GM23248 (cell line): ENCODE measurements around the gene SMIM44.

Experiments
- EZH2 ChIP-seq: fragments of 200-600 bp; sonication (generic); IDR thresholded peaks from 2 replicates; pipeline ENCODE4 v1.6.1; 2018; ENCODE audit warnings: antibody characterized with exemption, mild to moderate bottlenecking; ENCODE audit not compliant: insufficient read depth, poor library complexity, severe bottlenecking
- EZH2phosphoT487 ChIP-seq: fragments of 200-600 bp; sonication (generic); IDR thresholded peaks from 2 replicates; pipeline ENCODE4 v1.6.1; 2018; ENCODE audit warnings: antibody characterized with exemption, moderate library complexity, mild to moderate bottlenecking, low read depth; ENCODE audit not compliant: insufficient read depth

DNA sequence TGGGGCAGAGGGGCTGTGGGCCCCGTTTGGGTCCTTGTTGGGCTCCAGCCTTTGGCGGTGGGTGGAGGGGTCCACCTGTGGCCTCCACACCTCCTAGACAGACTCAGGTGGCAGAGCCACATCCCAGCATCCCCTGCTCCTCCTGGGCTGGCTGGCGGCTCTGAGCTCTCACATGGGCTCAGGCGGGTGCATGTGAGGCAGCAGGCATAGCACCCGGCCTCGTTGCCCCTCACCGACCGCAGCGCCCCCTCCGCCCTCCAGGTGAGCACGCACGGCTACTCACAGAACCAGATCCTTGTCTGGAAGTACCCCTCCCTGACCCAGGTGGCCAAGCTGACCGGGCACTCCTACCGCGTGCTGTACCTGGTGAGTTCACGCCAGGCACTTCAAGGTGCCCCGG lies 49.8 kb upstream of the SMIM44 start:
- TF ChIP-seq EZH2, result no peak
- no peak for TF ChIP-seq EZH2phosphoT487
